Loucy (cell line): Measurements from ENCODE around the gene BAD.

Source experiments
- H2AFZ ChIP-seq: fragments of 200-600 bp; sonication (generic); 2 replicates; pipeline ENCODE4 v1.6.0; 2016; ENCODE audit warnings: antibody characterized with exemption, mild to moderate bottlenecking, low read length, moderate library complexity
- H3F3A ChIP-seq: fragments of 200-600 bp; 2 replicates; pipeline ENCODE4 v1.6.0; 2016; ENCODE audit warnings: antibody characterized with exemption, low read depth, mild to moderate bottlenecking
- H3K27me3 ChIP-seq: fragments of 200-600 bp; sonication (generic); 2 replicates; pipeline ENCODE4 v1.6.1; 2014; ENCODE audit warnings: low read length, mild to moderate bottlenecking; ENCODE audit not compliant: insufficient read depth, poor library complexity, severe bottlenecking
- H3K36me3 ChIP-seq: fragments of 200-600 bp; sonication (generic); 2 replicates; pipeline ENCODE4 v1.6.1; 2016; ENCODE audit warnings: low read length; ENCODE audit not compliant: insufficient read depth
- H3K4me1 ChIP-seq: fragments of 200-600 bp; sonication (generic); 2 replicates; pipeline ENCODE4 v1.5.1; 2014; ENCODE audit warnings: low read length, mild to moderate bottlenecking; ENCODE audit not compliant: insufficient read depth, poor library complexity, severe bottlenecking
- H3K4me2 ChIP-seq: fragments of 200-600 bp; sonication (generic); 2 replicates; pipeline ENCODE4 v1.6.0; 2014; ENCODE audit warnings: antibody characterized with exemption, low read length, low read depth, mild to moderate bottlenecking; ENCODE audit not compliant: poor library complexity, severe bottlenecking
- H3K4me3 ChIP-seq: fragments of 200-600 bp; sonication (generic); 2 replicates; pipeline ENCODE4 v1.5.1; 2014; ENCODE audit warnings: low read length, mild to moderate bottlenecking, mixed read lengths; ENCODE audit not compliant: poor library complexity, severe bottlenecking
- H3K79me2 ChIP-seq: fragments of 200-600 bp; sonication (generic); 2 replicates; pipeline ENCODE4 v1.6.1; 2014; ENCODE audit warnings: low read length; ENCODE audit not compliant: insufficient read depth
- H3K9ac ChIP-seq: fragments of 200-600 bp; sonication (generic); 2 replicates; pipeline ENCODE4 v1.6.0; 2014; ENCODE audit warnings: mild to moderate bottlenecking, low read depth, low read length, moderate library complexity; ENCODE audit not compliant: poor library complexity, severe bottlenecking
- H3K9me2 ChIP-seq: fragments of 200-600 bp; sonication (generic); replicated peaks from 2 replicates; pipeline ENCODE4 v1.6.1; 2016; ENCODE audit warnings: low read depth, low read length, mixed read lengths
- H3K9me3 ChIP-seq: fragments of 200-600 bp; sonication (generic); 2 replicates; pipeline ENCODE4 v1.6.1; 2014; ENCODE audit warnings: mild to moderate bottlenecking, antibody characterized with exemption, low read length, low read depth; ENCODE audit not compliant: insufficient read depth
- H4K20me1 ChIP-seq: fragments of 200-600 bp; sonication (generic); 2 replicates; pipeline ENCODE4 v1.6.0; 2014; ENCODE audit warnings: antibody characterized with exemption, low read length, mild to moderate bottlenecking; ENCODE audit not compliant: insufficient read depth, poor library complexity, severe bottlenecking
- EZH2phosphoT487 ChIP-seq: fragments of 200-600 bp; IDR thresholded peaks from 2 replicates; pipeline ENCODE4 v1.6.1; 2018; ENCODE audit warnings: antibody characterized with exemption, mild to moderate bottlenecking, moderate library complexity, borderline replicate concordance
- TF ChIP-seq, protein P1 (sequence below): fragments of 200-600 bp; sonication (generic); conservative IDR thresholded peaks from 2 replicates; pipeline ENCODE4 v1.5.1; 2014; ENCODE audit warnings: mild to moderate bottlenecking, antibody characterized with exemption, low read length

Gene BAD

GRCh38 chr11:64318766-64319761 lies 34.6 kb upstream of the BAD start:
- H3K9ac ChIP-seq, result peak overlapping the region; percentile 77
- H3K4me2 ChIP-seq, result peak overlapping the region; percentile 57
- no peaks in the 10 kb centered on the region for H3K9me2 ChIP-seq
- no peaks in the 10 kb centered on the region for H3K9me3 ChIP-seq
- peak overlapping the region; percentile 72 for H3K4me3 ChIP-seq
- H2AFZ ChIP-seq, result no peak overlapping the region; the same call in 1 of the 2 replicates
- H3K27me3 ChIP-seq, result no peaks in the 10 kb centered on the region
- peaks cover 7% of the 10 kb centered on the region; the same call in 1 of the 2 replicates for H3F3A ChIP-seq
- H4K20me1 ChIP-seq, result peaks cover 10% of the 10 kb centered on the region
- H3K79me2 ChIP-seq, result peaks cover 46% of the 10 kb centered on the region
- peaks cover 7% of the 10 kb centered on the region; the same call in 1 of the 2 replicates for H3K36me3 ChIP-seq
- peaks cover 22% of the 10 kb centered on the region for H3K4me1 ChIP-seq
- TF ChIP-seq, protein P1, sequence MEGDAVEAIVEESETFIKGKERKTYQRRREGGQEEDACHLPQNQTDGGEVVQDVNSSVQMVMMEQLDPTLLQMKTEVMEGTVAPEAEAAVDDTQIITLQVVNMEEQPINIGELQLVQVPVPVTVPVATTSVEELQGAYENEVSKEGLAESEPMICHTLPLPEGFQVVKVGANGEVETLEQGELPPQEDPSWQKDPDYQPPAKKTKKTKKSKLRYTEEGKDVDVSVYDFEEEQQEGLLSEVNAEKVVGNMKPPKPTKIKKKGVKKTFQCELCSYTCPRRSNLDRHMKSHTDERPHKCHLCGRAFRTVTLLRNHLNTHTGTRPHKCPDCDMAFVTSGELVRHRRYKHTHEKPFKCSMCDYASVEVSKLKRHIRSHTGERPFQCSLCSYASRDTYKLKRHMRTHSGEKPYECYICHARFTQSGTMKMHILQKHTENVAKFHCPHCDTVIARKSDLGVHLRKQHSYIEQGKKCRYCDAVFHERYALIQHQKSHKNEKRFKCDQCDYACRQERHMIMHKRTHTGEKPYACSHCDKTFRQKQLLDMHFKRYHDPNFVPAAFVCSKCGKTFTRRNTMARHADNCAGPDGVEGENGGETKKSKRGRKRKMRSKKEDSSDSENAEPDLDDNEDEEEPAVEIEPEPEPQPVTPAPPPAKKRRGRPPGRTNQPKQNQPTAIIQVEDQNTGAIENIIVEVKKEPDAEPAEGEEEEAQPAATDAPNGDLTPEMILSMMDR, result no peak
- no peak for TF ChIP-seq EZH2phosphoT487

- Histone ChIP-seq H3K36me3 (peaks cover 7% of the 10 kb centered on the region; the same call in 1 of the 2 replicates), H3K27me3 (no peaks in the 10 kb centered on the region), H4K20me1 (peaks cover 10% of the 10 kb centered on the region), H3K9me2 (no peaks in the 10 kb centered on the region), H3K79me2 (peaks cover 46% of the 10 kb centered on the region), H3F3A (peaks cover 7% of the 10 kb centered on the region; the same call in 1 of the 2 replicates), H3K9ac (peak within 1 kb of the TSS; percentile 77), H3K4me2 (peak within 1 kb of the TSS; percentile 57), H2AFZ (peak within 1 kb of the TSS; percentile 87), H3K4me3 (peak within 1 kb of the TSS; percentile 72), H3K4me1 (peaks cover 22% of the 10 kb centered on the region), H3K9me3 (no peaks in the 10 kb centered on the region)
- TF ChIP-seq, protein P1, result peak; percentile 37
- TF ChIP-seq EZH2phosphoT487, result no peak
Measured at GRCh38 chr11:64317961-64318765, 33.7 kb upstream of the BAD start, which contains the start of gene PRDX5. Gene PRDX5, plus strand, starts transcription at chr11:64318121. Its CDS starts 95 bp downstream, at chr11:64318216.

GRCh38 chr11:64317325-64317960 lies 33.0 kb upstream of the BAD start, which contains the start of gene TRMT112:
Gene TRMT112, minus strand, starts transcription at chr11:64317559. Its CDS starts 33 bp downstream, at chr11:64317526.
- H3K4me3 ChIP-seq, result peak within 1 kb of the TSS; percentile 72
- peaks cover 10% of the 10 kb centered on the region for H4K20me1 ChIP-seq
- H3K9me2 ChIP-seq, result no peaks in the 10 kb centered on the region
- H3K36me3 ChIP-seq, result peaks cover 7% of the 10 kb centered on the region; the same call in 1 of the 2 replicates
- peak within 1 kb of the TSS; percentile 87 for H2AFZ ChIP-seq
- H3F3A ChIP-seq, result peaks cover 7% of the 10 kb centered on the region; the same call in 1 of the 2 replicates
- no peak for TF ChIP-seq EZH2phosphoT487
- TF ChIP-seq, protein P1, result no peak
- peak within 1 kb of the TSS; percentile 77 for H3K9ac ChIP-seq
- H3K79me2 ChIP-seq, result peaks cover 49% of the 10 kb centered on the region
- H3K9me3 ChIP-seq, result no peaks in the 10 kb centered on the region
- H3K4me2 ChIP-seq, result peak within 1 kb of the TSS; percentile 57
- H3K27me3 ChIP-seq, result no peaks in the 10 kb centered on the region
- peaks cover 20% of the 10 kb centered on the region for H3K4me1 ChIP-seq
